UCSD-AML1 (cell line): ENCODE data around the gene AXIN2.
"Not testable (repeated sequence)": the region's sequence is repeated elsewhere in the genome, so short reads cannot be mapped to it uniquely, and the experiment has no call there.

Source experiments
- DNase-seq: peaks from one replicate; lab custom pipeline; 2025; ENCODE audit not compliant: unreplicated experiment; lab: John Stamatoyannopoulos, UW

AXIN2 gene

GRCh38 chr17:65485388-65486299 lies 75.8 kb downstream of the AXIN2 start:
- no peak for DNase-seq

DNA sequence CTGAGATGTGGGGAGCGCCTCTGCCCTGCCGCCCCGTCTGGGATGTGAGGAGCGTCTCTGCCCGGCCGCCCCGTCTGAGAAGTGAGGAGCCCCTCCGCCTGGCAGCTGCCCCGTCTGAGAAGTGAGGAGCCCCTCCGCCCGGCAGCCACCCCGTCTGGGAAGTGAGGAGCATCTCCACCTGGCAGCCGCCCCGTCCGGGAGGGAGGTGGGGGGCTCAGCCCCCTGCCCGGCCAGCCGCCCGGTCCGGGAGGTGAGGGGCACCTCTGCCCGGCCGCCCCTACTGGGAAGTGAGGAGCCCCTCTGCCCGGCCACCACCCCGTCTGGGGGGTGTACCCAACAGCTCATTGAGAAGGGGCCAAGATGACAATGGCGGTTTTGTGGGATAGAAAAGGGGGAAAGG lies 77.0 kb downstream of the AXIN2 start:
- not testable (repeated sequence) for DNase-seq

- no peak for DNase-seq
These were observed 78.0 kb downstream of the AXIN2 start for GRCh38 chr17:65483438-65483837.

DNA sequence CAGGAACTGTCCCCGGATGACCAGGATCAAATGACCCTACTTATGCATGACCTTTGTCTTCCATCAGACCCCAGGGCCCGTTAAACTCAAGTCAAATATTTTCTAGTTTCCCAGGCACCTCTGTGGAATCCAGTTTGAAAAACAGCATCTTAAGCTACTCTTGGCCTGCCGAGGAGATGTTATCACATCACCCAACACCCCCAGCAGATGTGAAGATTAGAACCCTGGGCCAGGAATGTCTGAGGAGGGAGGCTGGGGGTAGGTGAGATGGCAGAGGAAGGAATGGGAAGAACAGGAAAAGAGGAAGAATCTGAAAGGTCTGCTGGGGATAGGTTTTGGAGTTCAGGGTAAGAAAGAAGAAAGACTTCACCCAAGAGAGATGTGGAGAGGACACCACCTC lies 79.2 kb downstream of the AXIN2 start:
- no peak for DNase-seq

GRCh38 chr17:65479282-65479681 lies 82.2 kb downstream of the AXIN2 start:
- no peak for DNase-seq
